ENCODE results near the gene MAGI1. TPM values are rescaled to one million over a fixed set of nuclear protein-coding genes. Genes with fewer than 3 reads are reported as not detected.
"Not testable (repeated sequence)": the region's sequence is repeated elsewhere in the genome, so short reads cannot be mapped to it uniquely, and the experiment has no call there.

Gene MAGI1
- total RNA-seq, 2 experiments from 2014 or later: 0.29 to 4.3 TPM

DNA sequence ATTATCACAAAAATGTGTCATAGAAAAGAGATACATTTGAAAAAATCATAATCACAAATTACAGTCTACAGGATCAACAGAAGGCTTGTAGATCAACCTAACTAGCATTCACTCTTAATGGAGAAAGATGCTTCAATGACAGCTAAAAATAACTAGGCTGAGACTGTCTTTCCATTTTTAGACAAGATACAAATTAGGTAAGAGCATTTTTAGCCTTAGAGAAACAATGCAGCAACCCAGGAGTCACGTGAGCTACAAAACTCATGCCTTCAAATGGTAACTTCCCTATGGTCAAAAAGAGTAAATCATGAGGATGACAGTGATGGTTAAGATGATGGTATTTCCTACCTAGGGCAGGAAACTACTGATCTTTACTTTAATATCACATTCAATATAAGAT, 415.4 kb downstream of the MAGI1 start:
- CTCF ChIA-PET: interaction anchor here (1.0 kb wide), 1 partner anchor 13 kb away, joined by 3 read pairs; no protein-coding TSS in a partner anchor
- Mint-ChIP-seq H3K4me1 (no peaks in the 10 kb centered on the region), H3K27ac (no peak overlapping the region), H3K9me3 (ENCODE audit: low read depth) (peaks cover 3% of the 10 kb centered on the region), H3K36me3 (no peaks in the 10 kb centered on the region), H3K4me3 (no peak overlapping the region), H3K27me3 (no peaks in the 10 kb centered on the region)
- ATAC-seq (no peak), DNase-seq (no peak)

DNA sequence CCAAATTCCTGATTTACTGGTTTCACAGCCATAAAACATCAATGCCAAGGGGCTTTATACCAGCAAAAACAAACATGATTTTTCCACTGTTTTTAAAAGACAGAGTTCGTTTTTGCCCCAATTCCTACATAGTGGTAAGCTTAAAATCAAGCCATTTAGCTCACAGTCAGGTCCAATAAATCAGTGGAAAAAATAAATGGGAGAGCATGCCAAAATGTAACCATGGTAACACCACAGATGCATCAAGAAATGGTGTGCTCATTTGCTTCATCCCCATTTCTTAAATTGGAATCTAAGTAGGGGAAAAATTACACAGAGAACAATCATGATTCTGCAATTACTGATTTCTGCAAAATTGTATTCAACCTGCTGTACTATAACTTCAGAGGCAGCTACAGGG, 418.8 kb downstream of the MAGI1 start:
- H3K36me3 Mint-ChIP-seq: no peaks in the 10 kb centered on the region
- H3K27me3 Mint-ChIP-seq: no peaks in the 10 kb centered on the region
- DNase-seq (no peak), ATAC-seq (no peak)
- H3K27ac Mint-ChIP-seq: no peak overlapping the region
- peaks cover 4% of the 10 kb centered on the region for H3K9me3 Mint-ChIP-seq (ENCODE audit: low read depth)
- no peaks in the 10 kb centered on the region for H3K4me1 Mint-ChIP-seq
- CTCF ChIA-PET: no interaction called here
- no peak overlapping the region for H3K4me3 Mint-ChIP-seq

DNA sequence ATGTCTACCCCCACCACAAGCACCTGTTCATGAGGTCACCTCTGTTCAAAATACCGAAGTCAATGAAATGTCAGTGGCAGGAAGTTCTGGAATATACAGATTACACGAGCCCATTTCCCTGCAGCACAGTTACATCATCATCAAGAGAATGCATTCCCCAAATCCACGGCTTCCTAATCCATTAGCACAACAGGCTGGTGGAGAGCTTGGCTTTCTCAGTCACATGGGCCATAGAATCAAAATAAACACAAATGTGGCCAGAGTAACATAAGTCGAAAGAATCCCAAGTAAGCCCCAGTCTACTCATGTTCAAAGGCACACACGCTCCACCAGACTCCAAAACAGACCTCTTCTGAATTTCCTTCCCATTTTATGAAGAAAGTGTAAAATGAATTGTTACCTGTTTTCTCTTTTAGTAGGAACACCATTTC, 419.3 kb downstream of the MAGI1 start:
- CTCF ChIA-PET: no interaction called here
- H3K9me3 Mint-ChIP-seq (ENCODE audit: low read depth): peaks cover 4% of the 10 kb centered on the region

DNA sequence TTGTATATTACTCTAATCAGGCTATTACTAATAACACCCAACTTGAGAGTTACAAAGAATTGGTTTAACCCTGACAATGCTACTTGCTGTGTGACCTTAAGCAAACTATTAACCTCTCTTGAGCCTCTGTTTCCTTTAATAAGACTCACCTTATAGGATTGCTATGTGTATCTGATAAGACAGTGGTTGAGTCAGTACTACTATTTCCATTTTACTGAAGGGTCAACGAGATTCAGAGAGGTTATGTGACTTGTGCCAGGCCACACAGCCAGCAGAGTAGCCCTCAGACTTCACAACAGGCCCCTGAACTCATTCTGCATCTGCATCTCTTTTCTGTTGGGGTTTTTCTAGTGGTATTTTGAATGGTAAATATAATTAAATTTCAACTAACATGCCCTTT, 420.1 kb downstream of the MAGI1 start:
- Mint-ChIP-seq H3K9me3 (ENCODE audit: low read depth) (peaks cover 2% of the 10 kb centered on the region), H3K4me3 (no peak overlapping the region), H3K27ac (no peak overlapping the region), H3K36me3 (no peaks in the 10 kb centered on the region), H3K4me1 (no peaks in the 10 kb centered on the region), H3K27me3 (no peaks in the 10 kb centered on the region)
- no peak for ATAC-seq
- CTCF ChIA-PET: no interaction called here
- no peak for DNase-seq

More for the DNA sequence above, 419.3 kb downstream of the MAGI1 start:
- Mint-ChIP-seq H3K36me3 (no peaks in the 10 kb centered on the region), H3K4me3 (no peak overlapping the region), H3K27ac (no peak overlapping the region), H3K27me3 (no peaks in the 10 kb centered on the region), H3K4me1 (no peaks in the 10 kb centered on the region)
- no peak for ATAC-seq
- DNase-seq: no peak

DNA sequence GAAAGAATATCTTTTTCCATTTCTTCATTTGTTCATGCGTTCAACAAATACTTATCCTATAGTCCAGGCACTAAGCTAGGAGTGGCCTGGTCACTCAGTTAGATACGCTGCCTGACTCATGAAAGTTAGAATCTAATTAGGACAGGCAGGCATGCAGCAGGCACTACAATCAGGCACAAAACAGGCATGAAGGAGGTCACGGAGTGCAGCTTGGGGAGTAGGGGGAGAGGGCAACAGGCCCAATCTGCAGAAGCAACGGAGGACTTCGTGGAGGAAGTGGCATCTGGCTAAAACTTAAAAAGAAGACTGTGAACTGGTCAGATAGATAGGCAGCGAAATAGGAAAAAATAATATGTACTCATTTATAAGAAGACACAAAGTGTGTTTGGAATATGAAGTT, 420.9 kb downstream of the MAGI1 start:
- Mint-ChIP-seq H3K4me3 (no peak overlapping the region), H3K9me3 (ENCODE audit: low read depth) (peaks cover 2% of the 10 kb centered on the region), H3K27me3 (no peaks in the 10 kb centered on the region), H3K27ac (no peak overlapping the region), H3K36me3 (no peaks in the 10 kb centered on the region), H3K4me1 (no peaks in the 10 kb centered on the region)
- no peak for DNase-seq
- CTCF ChIA-PET: no interaction called here
- ATAC-seq: no peak

- Mint-ChIP-seq H3K27me3 (no peaks in the 10 kb centered on the region), H3K4me1 (no peaks in the 10 kb centered on the region), H3K27ac (no peak overlapping the region), H3K36me3 (no peaks in the 10 kb centered on the region), H3K9me3 (ENCODE audit: low read depth) (peaks cover 2% of the 10 kb centered on the region), H3K4me3 (no peak overlapping the region)
- DNase-seq: no peak
- CTCF ChIA-PET: no interaction called here
- ATAC-seq: no peak
Observed at GRCh38 chr3:65617209-65617608, 421.5 kb downstream of the MAGI1 start.

- DNase-seq: no peak
- H3K36me3 Mint-ChIP-seq: no peaks in the 10 kb centered on the region
- no peaks in the 10 kb centered on the region for H3K27me3 Mint-ChIP-seq
- ATAC-seq: no peak
- H3K27ac Mint-ChIP-seq: no peak overlapping the region
- H3K9me3 Mint-ChIP-seq (ENCODE audit: low read depth): peaks cover 2% of the 10 kb centered on the region
- no peaks in the 10 kb centered on the region for H3K4me1 Mint-ChIP-seq
- CTCF ChIA-PET: no interaction called here
- H3K4me3 Mint-ChIP-seq: no peak overlapping the region
Observed at GRCh38 chr3:65616563-65616962, 422.2 kb downstream of the MAGI1 start.

GRCh38 chr3:65615329-65615728, 423.4 kb downstream of the MAGI1 start:
- Mint-ChIP-seq H3K4me3 (no peak overlapping the region), H3K4me1 (no peaks in the 10 kb centered on the region), H3K9me3 (ENCODE audit: low read depth) (peaks cover 2% of the 10 kb centered on the region), H3K36me3 (no peaks in the 10 kb centered on the region), H3K27me3 (no peaks in the 10 kb centered on the region), H3K27ac (no peak overlapping the region)
- CTCF ChIA-PET: no interaction called here
- DNase-seq (no peak), ATAC-seq (no peak)

DNA sequence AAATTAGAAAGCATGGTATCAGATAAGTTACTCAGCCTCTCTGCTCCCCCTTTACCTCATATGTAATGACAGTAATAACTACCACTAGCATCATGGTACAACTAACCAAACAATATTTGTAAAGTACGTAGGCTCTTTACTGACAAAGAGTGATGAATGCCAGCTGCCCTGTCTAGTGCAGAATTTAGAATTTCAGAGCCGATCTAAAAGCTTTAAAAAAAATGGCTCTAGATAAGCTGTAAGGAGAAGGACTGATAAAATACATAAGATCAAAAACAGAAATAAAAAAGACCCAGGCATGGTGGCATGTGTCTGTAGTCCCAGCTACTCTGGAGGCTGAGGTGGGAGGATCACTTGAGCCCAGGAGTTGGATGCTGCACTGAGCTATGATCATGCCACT, 424.1 kb downstream of the MAGI1 start:
- Mint-ChIP-seq H3K9me3 (ENCODE audit: low read depth) (peaks cover 2% of the 10 kb centered on the region), H3K27ac (no peak overlapping the region)

GRCh38 chr3:65607965-65608460, 430.7 kb downstream of the MAGI1 start:
- H3K27me3 Mint-ChIP-seq; H3K9me3 Mint-ChIP-seq (ENCODE audit: low read depth); DNase-seq; H3K36me3 Mint-ChIP-seq; ATAC-seq; H3K27ac Mint-ChIP-seq; H3K4me1 Mint-ChIP-seq; H3K4me3 Mint-ChIP-seq; CTCF ChIA-PET: not testable (repeated sequence)

More for the DNA sequence above, 424.1 kb downstream of the MAGI1 start:
- CTCF ChIA-PET: no interaction called here
- ATAC-seq (no peak), DNase-seq (no peak)
- Mint-ChIP-seq H3K36me3 (no peaks in the 10 kb centered on the region), H3K4me3 (no peak overlapping the region), H3K27me3 (no peaks in the 10 kb centered on the region), H3K4me1 (no peaks in the 10 kb centered on the region)

DNA sequence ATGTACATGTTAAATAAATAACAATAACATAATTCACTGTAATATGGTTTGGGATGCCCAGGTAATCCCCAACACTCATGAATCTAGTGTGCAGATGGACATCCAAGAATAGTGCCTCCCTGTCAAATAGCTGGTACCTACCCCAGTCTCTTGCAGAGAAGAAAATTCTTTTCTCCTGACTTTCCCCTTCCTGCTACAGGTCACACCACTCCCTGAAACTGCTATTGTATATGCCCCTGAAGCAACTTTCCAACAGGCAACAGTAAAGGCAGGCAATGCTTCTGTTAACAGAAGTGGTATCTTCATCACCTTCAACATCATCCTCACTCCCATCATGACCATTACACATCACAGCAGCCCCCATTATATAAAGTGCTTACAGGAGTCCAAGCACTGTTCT, 431.6 kb downstream of the MAGI1 start:
- CTCF ChIA-PET: no interaction called here
- DNase-seq (no peak), ATAC-seq (no peak)
- no peaks in the 10 kb centered on the region for H3K27me3 Mint-ChIP-seq
- H3K4me1 Mint-ChIP-seq: no peaks in the 10 kb centered on the region
- H3K27ac Mint-ChIP-seq: no peak overlapping the region
- H3K4me3 Mint-ChIP-seq: no peak overlapping the region
- H3K36me3 Mint-ChIP-seq: no peaks in the 10 kb centered on the region
- peaks cover 4% of the 10 kb centered on the region for H3K9me3 Mint-ChIP-seq (ENCODE audit: low read depth)

- Mint-ChIP-seq H3K4me3 (no peak overlapping the region), H3K27ac (no peak overlapping the region), H3K36me3 (no peaks in the 10 kb centered on the region), H3K27me3 (no peaks in the 10 kb centered on the region), H3K9me3 (ENCODE audit: low read depth) (peaks cover 4% of the 10 kb centered on the region), H3K4me1 (no peaks in the 10 kb centered on the region)
- CTCF ChIA-PET: no interaction called here
- ATAC-seq (no peak), DNase-seq (no peak)
Observed at GRCh38 chr3:65605876-65606432, 432.8 kb downstream of the MAGI1 start.

- no peak for DNase-seq
- Mint-ChIP-seq H3K4me3 (no peak overlapping the region), H3K4me1 (no peaks in the 10 kb centered on the region), H3K27ac (no peak overlapping the region), H3K36me3 (no peaks in the 10 kb centered on the region), H3K27me3 (no peaks in the 10 kb centered on the region), H3K9me3 (ENCODE audit: low read depth) (peaks cover 4% of the 10 kb centered on the region)
- no peak for ATAC-seq
- CTCF ChIA-PET: no interaction called here
Observed at GRCh38 chr3:65604863-65605526, 433.7 kb downstream of the MAGI1 start.

DNA sequence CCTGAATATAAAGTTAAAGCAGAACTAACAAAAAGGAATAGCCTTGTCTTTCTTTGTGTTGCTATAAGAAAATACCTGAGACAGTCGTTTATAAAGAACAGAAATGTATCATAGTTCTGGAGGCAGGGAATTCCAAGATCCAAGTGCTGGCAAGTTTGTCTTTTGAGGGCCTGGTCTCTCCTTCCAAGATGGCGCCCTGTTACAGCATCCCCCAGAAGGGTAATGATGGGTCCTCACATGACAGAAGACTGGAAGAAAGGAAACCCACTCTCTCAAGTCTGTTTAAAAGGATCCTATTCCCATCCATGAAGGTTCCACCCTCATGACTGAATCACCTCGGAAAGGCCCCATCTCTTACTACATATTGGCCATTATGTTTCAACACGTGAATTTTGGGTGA, 435.1 kb downstream of the MAGI1 start:
- no peaks in the 10 kb centered on the region for H3K36me3 Mint-ChIP-seq
- peaks cover 4% of the 10 kb centered on the region for H3K27me3 Mint-ChIP-seq
- no peaks in the 10 kb centered on the region for H3K4me1 Mint-ChIP-seq
- no peak overlapping the region for H3K4me3 Mint-ChIP-seq
- no peak overlapping the region for H3K27ac Mint-ChIP-seq
- DNase-seq (no peak), ATAC-seq (no peak)
- peaks cover 4% of the 10 kb centered on the region for H3K9me3 Mint-ChIP-seq (ENCODE audit: low read depth)
- CTCF ChIA-PET: no interaction called here
